K562 (cell line): Measurements from ENCODE around the gene GRM5.

Experiments
- EZH2 ChIP-seq: IDR thresholded peaks from 2 replicates; pipeline ENCODE4 v1.6.1; 2012; ENCODE audit warnings: low read depth, mild to moderate bottlenecking, inconsistent platforms, low read length, borderline replicate concordance
- LCOR ChIP-seq: sonication (generic); formaldehyde crosslinking; IDR thresholded peaks from 2 replicates; pipeline ENCODE4 v1.8.0; 2022; ENCODE audit warnings: mild to moderate bottlenecking, missing genetic modification reagents
- NCOR1 ChIP-seq: fragments of 450-650 bp; IDR thresholded peaks from 2 replicates; pipeline ENCODE4 v1.6.1; 2016; ENCODE audit warnings: mild to moderate bottlenecking, moderate library complexity
- RAD51 ChIP-seq: fragments of 450-650 bp; IDR thresholded peaks from 2 replicates; pipeline ENCODE4 v1.7.1; 2016; ENCODE audit warnings: low read depth, mild to moderate bottlenecking, borderline replicate concordance
- RFX5 ChIP-seq: IDR thresholded peaks from 2 replicates; pipeline ENCODE4 v1.6.1; 2011; ENCODE audit warnings: low read depth, mild to moderate bottlenecking, improper control_type of control experiment, low read length
- SP1 ChIP-seq: sonication (generic); formaldehyde crosslinking; IDR thresholded peaks from 2 replicates; pipeline ENCODE4 v1.8.1; 2022; ENCODE audit warnings: mild to moderate bottlenecking, missing genetic modification reagents
- TSHZ1 ChIP-seq: fragments of 250-450 bp; sonication (Bioruptor Pico); IDR thresholded peaks from 2 replicates; pipeline ENCODE4 v1.4.0; 2020; ENCODE audit warnings: mild to moderate bottlenecking, moderate library complexity
- ZBTB40 ChIP-seq, 2 experiments: fragments of 450-650 bp in 1 of 2; sonication (generic) in 1 of 2; formaldehyde crosslinking in 1 of 2; IDR thresholded peaks; 2 replicates each; pipeline versions ENCODE4 v1.7.1 to v1.9.0; 2016 to 2022; ENCODE audit warnings: inconsistent platforms in 1 of 2, mild to moderate bottlenecking in 1 of 2, missing genetic modification reagents in 1 of 2
- ZFP91 ChIP-seq: sonication (generic); formaldehyde crosslinking; IDR thresholded peaks from 2 replicates; pipeline ENCODE4 v1.8.0; 2022; ENCODE audit warnings: mild to moderate bottlenecking, missing genetic modification reagents
- ZNF274 ChIP-seq: IDR thresholded peaks from 2 replicates; pipeline ENCODE4 v1.6.1; 2011; ENCODE audit warnings: low read depth, mild to moderate bottlenecking, low read length, moderate library complexity, borderline replicate concordance
- TF ChIP-seq, protein P1 (sequence below), 3 experiments: IDR thresholded peaks in 2 of 3; conservative IDR thresholded peaks in 1 of 3; 2 replicates each; pipeline ENCODE4 v1.5.1; 2011 to 2012; ENCODE audit warnings: low read length in 3 of 3, mild to moderate bottlenecking in 3 of 3, control low read depth in 2 of 3, improper control_type of control experiment in 1 of 3, inconsistent platforms in 1 of 3, low read depth in 1 of 3, mixed read lengths in 1 of 3, moderate library complexity in 1 of 3; ENCODE audit not compliant: insufficient read depth in 2 of 3

GRCh38 chr11:88695689-88696414 lies 369.9 kb downstream of the GRM5 start:
- TF ChIP-seq ZFP91 (CRISPR knock-in tag) (no peak), RFX5 (no peak), SP1 (CRISPR knock-in tag) (no peak), TSHZ1 (CRISPR knock-in tag) (no peak), LCOR (CRISPR knock-in tag) (no peak), RAD51 (no peak), ZBTB40 (IDR thresholded peaks at IDR 0.05) (no peak), ZBTB40 (CRISPR knock-in tag; IDR thresholded peaks at IDR 0.05) (no peak), EZH2 (no peak), ZNF274 (no peak), NCOR1 (no peak)
- TF ChIP-seq, protein P1, sequence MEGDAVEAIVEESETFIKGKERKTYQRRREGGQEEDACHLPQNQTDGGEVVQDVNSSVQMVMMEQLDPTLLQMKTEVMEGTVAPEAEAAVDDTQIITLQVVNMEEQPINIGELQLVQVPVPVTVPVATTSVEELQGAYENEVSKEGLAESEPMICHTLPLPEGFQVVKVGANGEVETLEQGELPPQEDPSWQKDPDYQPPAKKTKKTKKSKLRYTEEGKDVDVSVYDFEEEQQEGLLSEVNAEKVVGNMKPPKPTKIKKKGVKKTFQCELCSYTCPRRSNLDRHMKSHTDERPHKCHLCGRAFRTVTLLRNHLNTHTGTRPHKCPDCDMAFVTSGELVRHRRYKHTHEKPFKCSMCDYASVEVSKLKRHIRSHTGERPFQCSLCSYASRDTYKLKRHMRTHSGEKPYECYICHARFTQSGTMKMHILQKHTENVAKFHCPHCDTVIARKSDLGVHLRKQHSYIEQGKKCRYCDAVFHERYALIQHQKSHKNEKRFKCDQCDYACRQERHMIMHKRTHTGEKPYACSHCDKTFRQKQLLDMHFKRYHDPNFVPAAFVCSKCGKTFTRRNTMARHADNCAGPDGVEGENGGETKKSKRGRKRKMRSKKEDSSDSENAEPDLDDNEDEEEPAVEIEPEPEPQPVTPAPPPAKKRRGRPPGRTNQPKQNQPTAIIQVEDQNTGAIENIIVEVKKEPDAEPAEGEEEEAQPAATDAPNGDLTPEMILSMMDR (IDR thresholded peaks at IDR 0.05 in 2 of 3, conservative IDR thresholded peaks at IDR 0.05 in 1 of 3; ENCODE audit: insufficient read depth in 2 of 3, low read depth in 1 of 3, low read length in 3 of 3), result no peak
